Measurements from ENCODE around the gene KERA.

The KERA gene

GRCh38 chr12:91007531-91008290, 50.1 kb downstream of the KERA start:
- no peak for DNase-seq

- DNase-seq: no peak
Measured at GRCh38 chr12:91004872-91005271, 53.0 kb downstream of the KERA start, which contains the start of gene EPYC. Gene EPYC (minus strand): TSS chr12:91004972. CDS start chr12:91002565, 2,407 bp downstream.

GRCh38 chr12:91003737-91004136, 54.1 kb downstream of the KERA start:
- no peak for DNase-seq

- no peak for DNase-seq
Measured at GRCh38 chr12:91001306-91001705, 56.5 kb downstream of the KERA start.

All from femur (tissue), 1 donor.